A673 (cell line): ENCODE measurements around the gene CDH4.

Experiments
- EZH2 ChIP-seq: fragments of 200-600 bp; sonication (generic); IDR thresholded peaks from 2 replicates; pipeline ENCODE4 v1.6.1; 2017; ENCODE audit warnings: borderline replicate concordance, low read depth, mild to moderate bottlenecking, mixed read lengths, antibody characterized with exemption, low read length; ENCODE audit not compliant: poor library complexity, severe bottlenecking
- TF ChIP-seq, protein P1 (sequence below): fragments of 300-800, 200-600 bp; sonication (generic); conservative IDR thresholded peaks from 2 replicates; pipeline ENCODE4 v1.5.1; 2017; ENCODE audit warnings: low read depth, mild to moderate bottlenecking, antibody characterized with exemption, low read length, moderate library complexity, mixed read lengths

DNA sequence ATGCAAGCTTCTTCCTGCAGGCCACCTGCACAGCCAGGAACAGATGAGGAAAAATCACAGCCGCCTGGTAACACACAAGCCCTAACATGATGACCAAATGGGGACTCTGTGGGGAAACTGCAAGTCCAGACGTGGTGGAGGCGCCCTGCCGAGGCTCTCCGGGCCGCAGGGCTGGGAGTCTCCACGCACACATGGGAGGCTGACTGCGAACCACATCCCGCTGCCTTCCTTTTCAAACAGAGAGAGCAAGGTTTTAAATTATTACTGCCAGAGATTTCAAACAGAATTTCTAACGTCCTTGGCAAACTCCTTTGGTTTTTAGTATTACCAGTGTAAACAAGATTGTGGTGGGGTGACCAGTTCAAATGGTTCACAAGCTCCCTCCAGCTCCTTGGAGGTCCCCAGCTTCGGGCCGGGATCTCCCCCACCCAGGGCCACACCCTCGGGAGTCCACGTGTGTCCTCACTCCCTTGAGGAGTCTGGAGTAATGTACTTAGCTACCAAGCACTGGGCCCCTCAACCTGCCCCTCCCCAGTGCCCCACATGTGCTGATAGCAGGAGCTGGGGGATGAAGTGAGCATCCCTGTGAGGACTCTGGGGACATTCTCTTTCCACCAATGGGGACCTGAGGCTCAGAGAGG, 560.9 kb downstream of the CDH4 start:
- TF ChIP-seq, protein P1, sequence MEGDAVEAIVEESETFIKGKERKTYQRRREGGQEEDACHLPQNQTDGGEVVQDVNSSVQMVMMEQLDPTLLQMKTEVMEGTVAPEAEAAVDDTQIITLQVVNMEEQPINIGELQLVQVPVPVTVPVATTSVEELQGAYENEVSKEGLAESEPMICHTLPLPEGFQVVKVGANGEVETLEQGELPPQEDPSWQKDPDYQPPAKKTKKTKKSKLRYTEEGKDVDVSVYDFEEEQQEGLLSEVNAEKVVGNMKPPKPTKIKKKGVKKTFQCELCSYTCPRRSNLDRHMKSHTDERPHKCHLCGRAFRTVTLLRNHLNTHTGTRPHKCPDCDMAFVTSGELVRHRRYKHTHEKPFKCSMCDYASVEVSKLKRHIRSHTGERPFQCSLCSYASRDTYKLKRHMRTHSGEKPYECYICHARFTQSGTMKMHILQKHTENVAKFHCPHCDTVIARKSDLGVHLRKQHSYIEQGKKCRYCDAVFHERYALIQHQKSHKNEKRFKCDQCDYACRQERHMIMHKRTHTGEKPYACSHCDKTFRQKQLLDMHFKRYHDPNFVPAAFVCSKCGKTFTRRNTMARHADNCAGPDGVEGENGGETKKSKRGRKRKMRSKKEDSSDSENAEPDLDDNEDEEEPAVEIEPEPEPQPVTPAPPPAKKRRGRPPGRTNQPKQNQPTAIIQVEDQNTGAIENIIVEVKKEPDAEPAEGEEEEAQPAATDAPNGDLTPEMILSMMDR: no peak
- TF ChIP-seq EZH2: no peak
